ENCODE results near the gene SHISA3.

DNA sequence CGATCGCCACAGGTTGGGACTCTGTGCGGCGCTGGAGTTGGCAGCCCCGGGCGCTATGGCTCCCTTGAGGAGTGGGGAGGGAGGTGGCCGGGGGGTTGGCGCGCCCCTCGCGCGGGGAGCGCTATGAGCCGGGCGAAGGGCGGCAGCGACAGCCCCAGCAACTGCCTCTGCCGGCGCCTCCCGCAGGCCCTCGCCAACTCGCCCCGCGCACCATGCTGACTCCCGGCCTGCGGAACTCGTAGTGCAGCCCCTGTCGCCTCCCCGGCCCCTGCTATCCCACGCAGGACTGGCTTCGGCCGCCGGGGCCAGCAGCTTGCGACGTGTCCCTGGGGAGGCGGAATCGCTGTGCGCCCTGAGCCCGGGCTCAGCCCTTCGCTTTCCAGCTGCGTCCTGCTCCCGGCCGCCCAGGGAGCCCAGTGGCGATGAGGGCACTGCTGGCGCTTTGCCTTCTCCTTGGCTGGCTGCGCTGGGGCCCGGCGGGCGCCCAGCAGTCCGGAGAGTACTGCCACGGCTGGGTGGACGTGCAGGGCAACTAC lies 415 bp downstream of the SHISA3 start:
- TF ChIP-seq POLR2A (IDR thresholded peaks at IDR 0.05): no peak
- TF ChIP-seq CTCF (IDR thresholded peaks at IDR 0.05): no peak
